Omental fat pad (tissue), 4 donors: Measurements from ENCODE around the gene AKNA. TPM values are rescaled to one million over a fixed set of nuclear protein-coding genes. Genes with fewer than 3 reads are reported as not detected.
A peak's percentile ranks its signal among the peaks of the same experiment; 100 is the strongest.

Source experiments
- ATAC-seq: fragments of 150-250 bp; one replicate; pipeline ENCODE4 v1.9.1; 2016; ENCODE audit warnings: mild to moderate bottlenecking, moderate library complexity; ENCODE audit not compliant: low FRiP score
- DNase-seq: peaks from one replicate; pipeline ENCODE4 v3.0.0-alpha.2; 2019; ENCODE audit warnings: low spot score
- total RNA-seq, 4 donors: library from RNA; depleted of rRNA; stranded (reverse); fragments of >200 nt; gene quantifications; one replicate each; pipeline ENCODE4 v1.1.0, GENCODE V29; 2016
- TF ChIP-seq, protein P1 (sequence below), 3 donors: fragments of 450-650 bp; IDR thresholded peaks; one replicate each; pipeline ENCODE4 v1.5.1; 2016 to 2017; ENCODE audit warnings: antibody characterized with exemption in 3 of 3, mild to moderate bottlenecking in 3 of 3, moderate library complexity in 2 of 3

The AKNA gene
- total RNA-seq, 4 donors from 2014 or later, result 22.6 to 86.1 (median 71.5) TPM

DNA sequence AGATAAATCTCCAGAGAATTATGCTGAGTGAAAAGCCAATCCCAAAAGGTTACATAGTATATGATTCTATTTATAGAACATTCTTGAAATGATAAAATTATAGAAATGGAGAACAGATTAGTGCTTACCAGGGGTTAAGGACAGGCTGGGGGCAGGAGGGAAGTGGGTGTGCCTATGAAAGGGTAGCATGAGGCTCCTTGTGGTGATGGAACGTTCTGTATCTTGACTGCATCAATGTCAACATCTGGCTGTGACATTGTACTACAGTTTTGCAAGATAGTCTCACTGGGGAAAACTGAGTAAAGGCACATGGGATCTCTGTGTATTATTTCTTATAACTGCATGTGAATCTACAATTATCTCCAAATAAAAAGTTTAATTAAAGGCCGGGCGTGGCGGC, 35.9 kb downstream of the AKNA start:
- TF ChIP-seq, protein P1, sequence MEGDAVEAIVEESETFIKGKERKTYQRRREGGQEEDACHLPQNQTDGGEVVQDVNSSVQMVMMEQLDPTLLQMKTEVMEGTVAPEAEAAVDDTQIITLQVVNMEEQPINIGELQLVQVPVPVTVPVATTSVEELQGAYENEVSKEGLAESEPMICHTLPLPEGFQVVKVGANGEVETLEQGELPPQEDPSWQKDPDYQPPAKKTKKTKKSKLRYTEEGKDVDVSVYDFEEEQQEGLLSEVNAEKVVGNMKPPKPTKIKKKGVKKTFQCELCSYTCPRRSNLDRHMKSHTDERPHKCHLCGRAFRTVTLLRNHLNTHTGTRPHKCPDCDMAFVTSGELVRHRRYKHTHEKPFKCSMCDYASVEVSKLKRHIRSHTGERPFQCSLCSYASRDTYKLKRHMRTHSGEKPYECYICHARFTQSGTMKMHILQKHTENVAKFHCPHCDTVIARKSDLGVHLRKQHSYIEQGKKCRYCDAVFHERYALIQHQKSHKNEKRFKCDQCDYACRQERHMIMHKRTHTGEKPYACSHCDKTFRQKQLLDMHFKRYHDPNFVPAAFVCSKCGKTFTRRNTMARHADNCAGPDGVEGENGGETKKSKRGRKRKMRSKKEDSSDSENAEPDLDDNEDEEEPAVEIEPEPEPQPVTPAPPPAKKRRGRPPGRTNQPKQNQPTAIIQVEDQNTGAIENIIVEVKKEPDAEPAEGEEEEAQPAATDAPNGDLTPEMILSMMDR (IDR thresholded peaks at IDR 0.05), result no peak
- DNase-seq (no peak), ATAC-seq (no peak)

DNA sequence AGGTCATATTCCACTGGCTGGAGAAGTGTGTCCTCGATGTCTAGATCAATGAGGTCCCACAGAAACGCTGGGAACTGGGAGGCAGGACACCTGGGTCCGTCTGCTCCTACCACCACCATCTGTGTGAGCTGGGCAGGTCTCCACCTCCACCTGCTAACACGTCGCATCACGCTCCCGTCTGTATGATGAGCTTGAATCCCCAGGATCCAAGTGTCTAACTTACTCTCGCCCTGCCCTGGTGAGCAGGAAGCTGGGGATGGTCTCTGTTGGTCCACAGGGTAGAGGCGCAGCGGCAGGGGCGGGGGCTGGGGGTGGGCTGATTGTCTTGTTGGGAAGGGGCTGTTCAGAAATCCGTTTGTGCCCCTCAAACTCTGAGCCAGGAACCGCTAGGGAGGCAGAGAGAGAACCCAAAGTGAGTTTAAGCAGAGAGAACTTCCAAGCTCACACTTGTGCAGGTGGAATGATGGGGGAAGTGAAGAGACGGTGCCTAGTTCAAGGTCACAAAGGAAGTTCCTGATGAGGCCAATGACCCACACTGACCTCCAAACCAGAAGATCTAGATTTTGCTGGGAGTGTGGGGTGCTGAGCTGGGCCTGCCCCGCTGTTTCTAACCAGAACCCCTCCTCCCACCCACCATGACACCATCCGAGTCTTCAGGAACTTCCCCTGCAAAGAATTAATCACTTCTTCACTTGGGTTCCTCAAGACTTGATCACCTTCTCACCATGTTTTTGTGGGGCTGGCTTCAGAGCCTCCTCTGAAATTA, 37.0 kb downstream of the AKNA start:
- TF ChIP-seq, protein P1 (IDR thresholded peaks at IDR 0.05), result no peak
- DNase-seq, result no peak
- no peak for ATAC-seq

GRCh38 chr9:114349713-114350480, 37.9 kb downstream of the AKNA start:
- DNase-seq, result no peak
- TF ChIP-seq, protein P1 (IDR thresholded peaks at IDR 0.05), result no peak
- ATAC-seq, result no peak

GRCh38 chr9:114348906-114349482, 38.8 kb downstream of the AKNA start:
- TF ChIP-seq, protein P1 (IDR thresholded peaks at IDR 0.05), result no peak
- DNase-seq (peak; percentile 64), ATAC-seq (peak; percentile 88)

DNA sequence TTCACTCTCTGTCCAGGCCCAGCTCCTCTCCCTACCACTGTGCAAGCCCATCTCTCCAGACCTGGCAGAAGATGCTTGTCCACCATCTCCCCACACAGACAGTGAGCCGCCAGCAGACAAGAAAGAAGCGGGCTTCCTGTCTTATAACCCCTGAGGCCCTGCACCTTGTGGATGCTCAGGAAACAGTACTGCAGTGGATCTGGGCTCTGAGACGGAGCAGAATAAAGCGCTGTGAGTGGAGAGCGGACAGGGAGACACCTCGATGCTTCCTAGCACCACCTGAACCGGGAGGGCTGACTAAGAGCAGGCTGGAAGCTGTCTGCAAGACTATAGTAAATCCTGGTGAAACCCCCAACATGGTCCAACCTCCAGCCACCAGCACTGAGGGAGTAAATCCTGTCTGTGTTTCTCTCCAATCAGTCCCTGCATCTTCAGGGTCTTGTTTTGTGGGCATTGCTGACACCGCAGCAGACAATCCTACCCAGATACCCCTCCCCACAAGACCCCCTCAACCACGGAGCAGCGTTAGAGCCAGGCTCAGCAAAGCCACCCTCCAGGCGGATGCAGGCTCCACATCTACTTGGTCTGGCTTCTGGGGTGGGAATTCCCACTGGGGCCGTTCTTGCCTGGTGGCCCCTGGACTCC, 39.4 kb downstream of the AKNA start:
- TF ChIP-seq, protein P1 (IDR thresholded peaks at IDR 0.05), result no peak
- no peak for ATAC-seq
- no peak for DNase-seq

- ATAC-seq, result no peak
- DNase-seq, result no peak
- TF ChIP-seq, protein P1 (IDR thresholded peaks at IDR 0.05), result no peak
These were observed 40.1 kb downstream of the AKNA start for GRCh38 chr9:114347675-114348074.
